K562 (cell line): Measurements from ENCODE around the gene NRCAM. TPM values are rescaled to one million over a fixed set of nuclear protein-coding genes. Genes with fewer than 3 reads are reported as not detected.

Source experiments
- ATAC-seq: fragments of 200-7000 bp; cut with Tn5 transposase; 3 replicates; pipeline ENCODE4 v1.9.1; 2020; ENCODE audit warnings: moderate library complexity
- BruUV-seq: library from RNA; stranded (reverse); fragments of 400-500 nt; replicated peaks from 2 replicates; lab custom pipeline; 2021; lab: Mats Ljungman, UMichigan
- CTCF ChIA-PET: fragments of 300-600 bp; formaldehyde crosslinking; extraction: SDS; loops from one replicate; lab custom pipeline; 2021; ENCODE audit warnings: low intra/inter-chr PET ratio; lab: Yijun Ruan, JAX
- POLR2A ChIA-PET: fragments of 300-600, 350-650 bp; sonication (Branson Sonifier 250); formaldehyde crosslinking; extraction: SDS; loops from one replicate; lab custom pipeline; 2021; ENCODE audit warnings: antibody characterized with exemption, inconsistent platforms; lab: Yijun Ruan, JAX
- DNase-seq, 4 experiments: peaks; one replicate each; pipeline versions ENCODE4 v3.0.0 to v3.0.0-alpha.2; 2011 to 2018; ENCODE audit warnings: low spot score in 3 of 4, mixed read lengths in 3 of 4; ENCODE audit errors: extremely low read depth in 1 of 4
- FAIRE-seq: peaks from 2 replicates; lab custom pipeline; 2011; peaks lifted over from hg19 to GRCh38; lab: Jason Lieb, UNC
- H2AFZ ChIP-seq: 2 replicates; pipeline ENCODE4 v1.6.0; 2011; ENCODE audit warnings: low read depth, low read length, control low read depth, inconsistent platforms
- H3K27ac ChIP-seq: fragments of 200-600 bp; 3 replicates; pipeline ENCODE4 v1.8.0; 2011; ENCODE audit warnings: low read depth, mild to moderate bottlenecking, control low read depth, inconsistent platforms, low read length, moderate library complexity, mixed read lengths; ENCODE audit errors: extremely low read depth
- H3K27me3 ChIP-seq, 2 experiments: fragments of 300-600 bp in 1 of 2; 2 replicates in 1 of 2; 3 replicates in 1 of 2; pipeline versions ENCODE4 v1.6.0 to v1.8.0; 2011; ENCODE audit warnings: inconsistent platforms in 2 of 2, low read length in 2 of 2, mild to moderate bottlenecking in 1 of 2, mixed read lengths in 1 of 2, moderate library complexity in 1 of 2; ENCODE audit not compliant: control insufficient read depth in 2 of 2, insufficient read depth in 2 of 2
- H3K36me3 ChIP-seq: fragments of 300-600 bp; 3 replicates; pipeline ENCODE4 v1.8.0; 2011; ENCODE audit warnings: mild to moderate bottlenecking, low read length, inconsistent platforms; ENCODE audit not compliant: control insufficient read depth, insufficient read depth
- H3K4me1 ChIP-seq, 2 experiments: fragments of 200-600 bp in 1 of 2; replicated peaks in 1 of 2; 2 replicates in 1 of 2; 3 replicates in 1 of 2; pipeline versions ENCODE4 v1.5.1 to v1.8.0; 2011; ENCODE audit warnings: inconsistent platforms in 2 of 2, low read length in 2 of 2, mild to moderate bottlenecking in 1 of 2, mixed read lengths in 1 of 2, moderate library complexity in 1 of 2; ENCODE audit not compliant: control insufficient read depth in 2 of 2, insufficient read depth in 2 of 2
- H3K4me2 ChIP-seq: 2 replicates; pipeline ENCODE4 v1.6.1; 2011; ENCODE audit warnings: low read length, control low read depth, inconsistent platforms, mixed read lengths; ENCODE audit not compliant: insufficient read depth
- H3K4me3 ChIP-seq: fragments of 200-600 bp; sonication (generic), shearing (Covaris generic); 2 replicates; pipeline ENCODE4 v1.5.1; 2016; ENCODE audit warnings: control low read depth, inconsistent platforms
- H3K79me2 ChIP-seq: fragments of 200-600 bp; 3 replicates; pipeline ENCODE4 v1.8.0; 2011; ENCODE audit warnings: low read length, inconsistent platforms; ENCODE audit not compliant: control insufficient read depth, insufficient read depth
- H3K9ac ChIP-seq, 2 experiments: 2 replicates each; pipeline versions ENCODE4 v1.6.0 to v1.6.1; 2011; ENCODE audit warnings: low read depth in 2 of 2, low read length in 2 of 2, control low read depth in 1 of 2, inconsistent platforms in 1 of 2, mild to moderate bottlenecking in 1 of 2, mixed read lengths in 1 of 2; ENCODE audit not compliant: insufficient read depth in 1 of 2
- H3K9me1 ChIP-seq: one replicate; pipeline ENCODE4 v1.6.0; 2011; ENCODE audit warnings: inconsistent platforms, mild to moderate bottlenecking, low read length, moderate library complexity; ENCODE audit not compliant: control insufficient read depth, insufficient read depth
- H3K9me3 ChIP-seq: replicated peaks from 2 replicates; pipeline ENCODE4 v1.5.1; 2011; ENCODE audit warnings: low read depth, low read length, inconsistent platforms; ENCODE audit not compliant: control insufficient read depth, insufficient read depth
- H4K20me1 ChIP-seq: replicated peaks from 2 replicates; pipeline ENCODE4 v1.6.1; 2011; ENCODE audit warnings: low read length, inconsistent platforms, mixed read lengths; ENCODE audit not compliant: control insufficient read depth, insufficient read depth
- CREM ChIP-seq: IDR thresholded peaks from 2 replicates; pipeline ENCODE4 v1.6.1; 2014; ENCODE audit warnings: antibody characterized with exemption, low read depth
- FOXJ3 ChIP-seq: sonication (generic); formaldehyde crosslinking; IDR thresholded peaks from 2 replicates; pipeline ENCODE4 v1.4.0; 2020; ENCODE audit warnings: mild to moderate bottlenecking, missing genetic modification reagents
- HOMEZ ChIP-seq: fragments of 250-450 bp; sonication (Bioruptor Pico); IDR thresholded peaks from 2 replicates; pipeline ENCODE4 v1.4.0; 2020; ENCODE audit warnings: mild to moderate bottlenecking, moderate library complexity
- MLX ChIP-seq, 2 experiments: fragments of 450-650 bp in 1 of 2; sonication (generic) in 1 of 2; formaldehyde crosslinking; conservative IDR thresholded peaks; 2 replicates each; pipeline versions ENCODE4 v1.4.0 to v1.8.1; 2020 to 2022; ENCODE audit warnings: mild to moderate bottlenecking in 1 of 2, missing genetic modification reagents in 1 of 2
- RAD21 ChIP-seq, 2 experiments: fragments of 250-450 bp in 1 of 2; fragments of 450-650 bp in 1 of 2; sonication (Bioruptor Pico) in 1 of 2; formaldehyde crosslinking in 1 of 2; IDR thresholded peaks in 1 of 2; conservative IDR thresholded peaks in 1 of 2; 2 replicates each; pipeline versions ENCODE4 v1.4.0 to v1.8.0; 2020 to 2022; ENCODE audit warnings: mild to moderate bottlenecking in 2 of 2, moderate library complexity in 1 of 2
- TFAM ChIP-seq: fragments of 250-450 bp; sonication (Bioruptor Pico); conservative IDR thresholded peaks from 2 replicates; pipeline ENCODE4 v1.5.0; 2021; ENCODE audit warnings: mild to moderate bottlenecking, moderate library complexity
- WGBS: fragments of 100-300 bp; shearing (Covaris generic); methylation state at CpG from one replicate; pipeline ENCODE4 v1.1.6; 2016; ENCODE audit warnings: low coverage, mixed read lengths; ENCODE audit not compliant: insufficient coverage; ENCODE audit errors: missing lambda C conversion rate; 5-methylcytosine and 5-hydroxymethylcytosine counted together
- in situ Hi-C: fragments of 300-500 bp; cut with MboI; formaldehyde crosslinking; loops from 4 replicates; pipeline ENCODE4 v1.15.0; 2018; ENCODE audit warnings: inconsistent platforms, mixed read lengths
- intact Hi-C: fragments of 100-400 bp; cut with micrococcal nuclease; formaldehyde crosslinking; loops from 2 replicates; pipeline ENCODE4 v1.14.2; 2022
- polyA plus RNA-seq, 8 experiments: library from polyadenylated mRNA; depleted of rRNA in 4 of 8; stranded (reverse) in 5 of 8; unstranded in 3 of 8; fragments of >200 nt; fragmentation: Nextera tagmentation in 2 of 8; fragmentation: Illumina TruSeq in 1 of 8; extraction: Ambion mirVana in 2 of 8; extraction: Trizol in 1 of 8; gene quantifications; 2 replicates each; pipeline versions ENCODE4 v1.2.1 to v1.2.3, GENCODE V29; 2011 to 2014; ENCODE audit warnings: inconsistent platforms in 1 of 8, missing spikeins in 1 of 8
- total RNA-seq, 7 experiments: library from RNA; depleted of rRNA in 6 of 7; stranded (reverse); fragments of >200 nt in 6 of 7; fragmentation: Illumina TruSeq in 2 of 7; extraction: Trizol in 2 of 7; gene quantifications; 2 replicates each; pipeline versions ENCODE4 v1.2.1 to v1.2.3, GENCODE V29; 2011 to 2021; ENCODE audit warnings: low replicate concordance in 1 of 7

Gene NRCAM
- total and polyA plus RNA-seq, 9 of the 15 experiments (the other 6 are each of a cell fraction or from before 2014, with no cell fraction given): 0.03 to 0.54 (median 0.12) TPM; not detected in 1

DNA sequence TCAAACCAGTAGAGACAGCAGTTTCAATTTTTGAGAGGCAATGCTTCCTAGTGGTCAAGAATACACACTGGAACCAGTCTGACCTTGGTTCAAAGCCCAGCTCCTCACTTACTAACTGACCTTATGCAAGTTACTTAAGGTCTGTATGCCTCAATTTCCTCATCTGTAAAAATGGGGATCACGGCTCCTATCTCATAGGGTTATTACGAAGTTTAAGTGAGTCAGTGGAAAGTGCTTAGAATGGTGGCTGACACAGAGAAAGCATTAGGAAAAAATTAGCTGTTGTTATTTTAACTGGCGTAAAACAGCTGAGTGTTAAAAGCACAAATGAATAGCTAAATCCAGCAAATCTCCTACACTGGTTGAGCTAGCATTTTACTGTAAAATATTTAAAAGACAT lies 163.7 kb downstream of the NRCAM start:
- WGBS: 38% methylated on average over 3 of the region's 3 CpGs
- no TSS peak for BruUV-seq
- peak; percentile 33; the same call in 1 of the 3 replicates for ATAC-seq
- H3K9me1 ChIP-seq: no peaks in the 10 kb centered on the region
- H3K4me1 ChIP-seq: no peaks in the 10 kb centered on the region
- H4K20me1 ChIP-seq: no peaks in the 10 kb centered on the region
- H3K27ac ChIP-seq: no peak overlapping the region
- TF ChIP-seq FOXJ3 (CRISPR knock-in tag) (no peak), HOMEZ (no peak), CREM (no peak), RAD21 (CRISPR knock-in tag; conservative IDR thresholded peaks at IDR 0.05 in 1 of 2, IDR thresholded peaks at IDR 0.05 in 1 of 2) (0 out of 4 replicates have a peak, but pooled peaks of 1 of the 2 experiments have one; percentile 8), MLX (CRISPR knock-in tag; conservative IDR thresholded peaks at IDR 0.05) (no peak), TFAM (CRISPR knock-in tag) (no peak)
- in situ Hi-C loops (no loop called here), intact Hi-C loops (no loop called here)
- no peak overlapping the region for H3K4me2 ChIP-seq
- H3K9ac ChIP-seq: no peak overlapping the region
- no peak for FAIRE-seq
- no peak overlapping the region for H2AFZ ChIP-seq
- ChIA-PET POLR2A (interaction anchor here (0.9 to 1.2 kb wide), 3 partner anchors 9 to 120 kb away, joined by 3 to 4 read pairs (median 3); no protein-coding TSS in a partner anchor), CTCF (no interaction called here)
- no peaks in the 10 kb centered on the region for H3K79me2 ChIP-seq
- DNase-seq: no peak
- no peak overlapping the region for H3K4me3 ChIP-seq
- H3K9me3 ChIP-seq: no peaks in the 10 kb centered on the region
- no peaks in the 10 kb centered on the region for H3K36me3 ChIP-seq
- peaks cover 12 to 15% of the 10 kb centered on the region in 2 experiments; a peak in 2 of 5 replicates for H3K27me3 ChIP-seq
